ENCODE data around the gene RBFOX1. TPM values are rescaled to one million over a fixed set of nuclear protein-coding genes. Genes with fewer than 3 reads are reported as not detected.

RBFOX1 gene
- total RNA-seq, 1 experiment from 2014 or later = not detected

GRCh38 chr16:7614021-7614795, 281.6 kb downstream of the RBFOX1 start:
- H3K4me3 ChIP-seq = no peak overlapping the region
- H3K27me3 ChIP-seq = no peaks in the 10 kb centered on the region; the same call in 1 of the 2 replicates
- no peaks in the 10 kb centered on the region for H3K9me3 ChIP-seq
- DNase-seq = no peak
- H3K36me3 ChIP-seq = no peaks in the 10 kb centered on the region

- no peak overlapping the region for H3K4me3 ChIP-seq
- H3K27me3 ChIP-seq = no peaks in the 10 kb centered on the region; the same call in 1 of the 2 replicates
- DNase-seq = no peak
- no peaks in the 10 kb centered on the region for H3K9me3 ChIP-seq
- H3K36me3 ChIP-seq = no peaks in the 10 kb centered on the region
These were observed 282.9 kb downstream of the RBFOX1 start for GRCh38 chr16:7615565-7615964.

- DNase-seq = no peak
- Histone ChIP-seq H3K27me3 (no peaks in the 10 kb centered on the region), H3K9me3 (no peaks in the 10 kb centered on the region), H3K4me3 (no peak overlapping the region), H3K36me3 (no peaks in the 10 kb centered on the region)
These were observed 292.5 kb downstream of the RBFOX1 start for GRCh38 chr16:7624871-7625766.

- DNase-seq = no peak
- no peaks in the 10 kb centered on the region for H3K36me3 ChIP-seq
- no peaks in the 10 kb centered on the region for H3K9me3 ChIP-seq
- H3K4me3 ChIP-seq = no peak overlapping the region
- no peaks in the 10 kb centered on the region for H3K27me3 ChIP-seq
These were observed 296.3 kb downstream of the RBFOX1 start for GRCh38 chr16:7628981-7629380.

- no peaks in the 10 kb centered on the region for H3K27me3 ChIP-seq
- H3K9me3 ChIP-seq = no peaks in the 10 kb centered on the region
- no peak for DNase-seq
- H3K36me3 ChIP-seq = no peaks in the 10 kb centered on the region
- no peak overlapping the region for H3K4me3 ChIP-seq
These were observed 296.9 kb downstream of the RBFOX1 start for GRCh38 chr16:7629571-7629970.

- no peak for DNase-seq
- no peaks in the 10 kb centered on the region for H3K36me3 ChIP-seq
- H3K4me3 ChIP-seq = no peak overlapping the region
- peaks cover 2% of the 10 kb centered on the region; the same call in 1 of the 2 replicates for H3K27me3 ChIP-seq
- no peaks in the 10 kb centered on the region for H3K9me3 ChIP-seq
These were observed 304.8 kb downstream of the RBFOX1 start for GRCh38 chr16:7637446-7637845.

GRCh38 chr16:7638306-7638705, 305.7 kb downstream of the RBFOX1 start:
- no peaks in the 10 kb centered on the region for H3K36me3 ChIP-seq

GRCh38 chr16:7640334-7640733, 307.7 kb downstream of the RBFOX1 start:
- Histone ChIP-seq H3K36me3 (no peaks in the 10 kb centered on the region), H3K27me3 (peaks cover 2% of the 10 kb centered on the region; the same call in 1 of the 2 replicates), H3K9me3 (no peaks in the 10 kb centered on the region), H3K4me3 (no peak overlapping the region)
- no peak for DNase-seq

More at GRCh38 chr16:7638306-7638705, 305.7 kb downstream of the RBFOX1 start:
- Histone ChIP-seq H3K27me3 (peaks cover 2% of the 10 kb centered on the region; the same call in 1 of the 2 replicates), H3K4me3 (no peak overlapping the region), H3K9me3 (no peaks in the 10 kb centered on the region)
- no peak for DNase-seq

- no peak for DNase-seq
- Histone ChIP-seq H3K4me3 (no peak overlapping the region), H3K27me3 (peaks cover 5% of the 10 kb centered on the region), H3K36me3 (no peaks in the 10 kb centered on the region), H3K9me3 (no peaks in the 10 kb centered on the region)
These were observed 311.5 kb downstream of the RBFOX1 start for GRCh38 chr16:7644176-7644575.

GRCh38 chr16:7644811-7645210, 312.2 kb downstream of the RBFOX1 start:
- no peak for DNase-seq
- peaks cover 5% of the 10 kb centered on the region for H3K27me3 ChIP-seq
- H3K4me3 ChIP-seq = no peak overlapping the region
- no peaks in the 10 kb centered on the region for H3K36me3 ChIP-seq
- H3K9me3 ChIP-seq = no peaks in the 10 kb centered on the region

- Histone ChIP-seq H3K4me3 (no peak overlapping the region), H3K27me3 (peaks cover 3% of the 10 kb centered on the region), H3K36me3 (no peaks in the 10 kb centered on the region), H3K9me3 (no peaks in the 10 kb centered on the region)
- no peak for DNase-seq
These were observed 314.3 kb downstream of the RBFOX1 start for GRCh38 chr16:7646821-7647500.

- DNase-seq = no peak
- Histone ChIP-seq H3K27me3 (peaks cover 3% of the 10 kb centered on the region; the same call in 1 of the 2 replicates), H3K9me3 (no peaks in the 10 kb centered on the region), H3K4me3 (no peak overlapping the region), H3K36me3 (no peaks in the 10 kb centered on the region)
These were observed 317.8 kb downstream of the RBFOX1 start for GRCh38 chr16:7650431-7650830.

GRCh38 chr16:7651803-7652570, 319.3 kb downstream of the RBFOX1 start:
- H3K27me3 ChIP-seq = 0 out of 2 replicates have a peak, but pooled peaks cover 2% of the 10 kb centered on the region
- no peaks in the 10 kb centered on the region for H3K36me3 ChIP-seq
- no peak for DNase-seq
- H3K9me3 ChIP-seq = no peaks in the 10 kb centered on the region
- no peak overlapping the region for H3K4me3 ChIP-seq

GRCh38 chr16:7653746-7654461, 321.3 kb downstream of the RBFOX1 start:
- no peaks in the 10 kb centered on the region for H3K27me3 ChIP-seq
- DNase-seq = no peak
- no peaks in the 10 kb centered on the region for H3K36me3 ChIP-seq
- H3K4me3 ChIP-seq = no peak overlapping the region
- H3K9me3 ChIP-seq = no peaks in the 10 kb centered on the region

GRCh38 chr16:7675628-7676027, 343.0 kb downstream of the RBFOX1 start:
- no peaks in the 10 kb centered on the region for H3K36me3 ChIP-seq
- H3K9me3 ChIP-seq = no peaks in the 10 kb centered on the region
- no peak for DNase-seq
- no peak overlapping the region for H3K4me3 ChIP-seq
- no peaks in the 10 kb centered on the region for H3K27me3 ChIP-seq

GRCh38 chr16:7680296-7680695, 347.7 kb downstream of the RBFOX1 start:
- H3K4me3 ChIP-seq = no peak overlapping the region
- H3K9me3 ChIP-seq = no peaks in the 10 kb centered on the region
- no peak for DNase-seq
- no peaks in the 10 kb centered on the region for H3K27me3 ChIP-seq
- H3K36me3 ChIP-seq = no peaks in the 10 kb centered on the region
